MM.1S (cell line): ENCODE data around the gene STK32B.

Experiments used
- DNase-seq: peaks from one replicate; pipeline ENCODE4 v3.0.0-alpha.2; 2015
- H2AFZ ChIP-seq: fragments of 300-600 bp; sonication (generic); 2 replicates; pipeline ENCODE4 v1.6.0; 2016; ENCODE audit warnings: antibody characterized with exemption, low read length
- H3F3A ChIP-seq: fragments of 300-600 bp; sonication (generic); 2 replicates; pipeline ENCODE4 v1.6.1; 2016; ENCODE audit warnings: mild to moderate bottlenecking, antibody characterized with exemption, low read length, moderate library complexity, mixed read lengths; ENCODE audit not compliant: insufficient read depth
- H3K27ac ChIP-seq: fragments of 300-600 bp; sonication (generic); 2 replicates; pipeline ENCODE4 v1.5.1; 2016; ENCODE audit warnings: mild to moderate bottlenecking, low read length
- H3K27me3 ChIP-seq: fragments of 300-600 bp; sonication (generic); replicated peaks from 2 replicates; pipeline ENCODE4 v1.6.0; 2016; ENCODE audit warnings: low read length; ENCODE audit not compliant: insufficient read depth
- H3K36me3 ChIP-seq: fragments of 300-600 bp; sonication (generic); replicated peaks from 2 replicates; pipeline ENCODE4 v1.6.1; 2016; ENCODE audit warnings: mild to moderate bottlenecking, low read length, mixed read lengths; ENCODE audit not compliant: insufficient read depth
- H3K4me1 ChIP-seq: fragments of 300-600 bp; sonication (generic); 2 replicates; pipeline ENCODE4 v1.6.1; 2016; ENCODE audit warnings: low read length, mixed read lengths
- H3K4me2 ChIP-seq: fragments of 300-600 bp; sonication (generic); 2 replicates; pipeline ENCODE4 v1.6.0; 2016; ENCODE audit warnings: low read depth, low read length
- H3K4me3 ChIP-seq: fragments of 300-600 bp; sonication (generic); 2 replicates; pipeline ENCODE4 v1.5.1; 2016; ENCODE audit warnings: low read length, mixed read lengths
- H3K79me2 ChIP-seq: fragments of 300-600 bp; sonication (generic); 2 replicates; pipeline ENCODE4 v1.6.1; 2016; ENCODE audit warnings: mixed run types, low read length, mixed read lengths
- H3K9ac ChIP-seq: fragments of 300-600 bp; sonication (generic); 2 replicates; pipeline ENCODE4 v1.6.1; 2016; ENCODE audit warnings: low read length, mixed read lengths
- H3K9me2 ChIP-seq: fragments of 300-600 bp; sonication (generic); replicated peaks from 2 replicates; pipeline ENCODE4 v1.6.1; 2016; ENCODE audit warnings: mild to moderate bottlenecking, low read length, mixed read lengths; ENCODE audit not compliant: insufficient read depth
- H3K9me3 ChIP-seq: fragments of 300-600 bp; sonication (generic); replicated peaks from 2 replicates; pipeline ENCODE4 v1.6.1; 2016; ENCODE audit warnings: mild to moderate bottlenecking, low read length, mixed read lengths; ENCODE audit not compliant: insufficient read depth
- H4K20me1 ChIP-seq: fragments of 300-600 bp; sonication (generic); 2 replicates; pipeline ENCODE4 v1.6.1; 2016; ENCODE audit warnings: mild to moderate bottlenecking, low read length, moderate library complexity, mixed read lengths; ENCODE audit not compliant: insufficient read depth
- CTCF ChIP-seq: fragments of 300-600 bp; sonication (generic); IDR thresholded peaks from 2 replicates; pipeline ENCODE4 v1.5.1; 2016; ENCODE audit warnings: antibody characterized with exemption, low read length, mixed read lengths
- EZH2 ChIP-seq: fragments of 300-600 bp; sonication (generic); optimal IDR thresholded peaks from 2 replicates; pipeline ENCODE3; 2017; ENCODE audit warnings: low read depth, mild to moderate bottlenecking, antibody characterized with exemption, low read length, mixed read lengths
- EZH2phosphoT487 ChIP-seq: fragments of 300-600 bp; sonication (generic); IDR thresholded peaks from 2 replicates; pipeline ENCODE4 v1.6.1; 2018; ENCODE audit warnings: antibody characterized with exemption, low read length

The STK32B gene

GRCh38 chr4:5510504-5510903, 459.2 kb downstream of the STK32B start:
- Histone ChIP-seq H3K9me3 (no peaks in the 10 kb centered on the region), H4K20me1 (no peaks in the 10 kb centered on the region), H3F3A (no peaks in the 10 kb centered on the region), H3K36me3 (no peaks in the 10 kb centered on the region), H3K4me2 (no peak overlapping the region), H3K27ac (no peak overlapping the region), H3K27me3 (no peaks in the 10 kb centered on the region), H3K9ac (no peak overlapping the region), H3K9me2 (no peaks in the 10 kb centered on the region), H3K79me2 (no peaks in the 10 kb centered on the region), H2AFZ (no peak overlapping the region), H3K4me1 (no peaks in the 10 kb centered on the region), H3K4me3 (no peak overlapping the region)
- no peak for TF ChIP-seq CTCF
- no peak for TF ChIP-seq EZH2phosphoT487
- no peak for TF ChIP-seq EZH2
- DNase-seq = no peak

DNA sequence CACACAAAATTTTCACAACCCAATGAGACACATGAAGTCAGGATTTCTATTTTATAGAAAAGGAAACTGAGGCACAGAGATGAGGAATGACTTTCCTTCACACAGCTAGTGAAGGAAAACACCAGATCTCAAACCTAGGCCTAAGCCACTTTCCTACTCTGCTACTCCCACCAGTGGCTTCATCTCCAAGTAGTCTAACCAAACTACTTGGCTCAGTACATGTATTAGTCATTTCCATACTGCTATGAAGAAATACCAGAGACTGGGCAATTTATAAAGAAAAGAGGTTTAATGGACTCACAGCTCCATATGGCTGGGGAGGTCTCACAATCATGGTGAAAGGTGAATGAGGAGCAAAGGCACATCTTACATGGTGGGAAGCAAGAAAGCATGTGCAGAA, 460.5 kb downstream of the STK32B start:
- Histone ChIP-seq H3K36me3 (no peaks in the 10 kb centered on the region), H3K9me3 (no peaks in the 10 kb centered on the region), H3K4me1 (no peaks in the 10 kb centered on the region), H3K27ac (no peak overlapping the region), H3K27me3 (no peaks in the 10 kb centered on the region), H3K9me2 (no peaks in the 10 kb centered on the region), H2AFZ (no peak overlapping the region), H3F3A (no peaks in the 10 kb centered on the region), H3K4me3 (no peak overlapping the region), H3K79me2 (no peaks in the 10 kb centered on the region), H4K20me1 (no peaks in the 10 kb centered on the region), H3K4me2 (no peak overlapping the region), H3K9ac (no peak overlapping the region)
- DNase-seq = no peak
- no peak for TF ChIP-seq EZH2phosphoT487
- no peak for TF ChIP-seq CTCF
- TF ChIP-seq EZH2 = no peak

DNA sequence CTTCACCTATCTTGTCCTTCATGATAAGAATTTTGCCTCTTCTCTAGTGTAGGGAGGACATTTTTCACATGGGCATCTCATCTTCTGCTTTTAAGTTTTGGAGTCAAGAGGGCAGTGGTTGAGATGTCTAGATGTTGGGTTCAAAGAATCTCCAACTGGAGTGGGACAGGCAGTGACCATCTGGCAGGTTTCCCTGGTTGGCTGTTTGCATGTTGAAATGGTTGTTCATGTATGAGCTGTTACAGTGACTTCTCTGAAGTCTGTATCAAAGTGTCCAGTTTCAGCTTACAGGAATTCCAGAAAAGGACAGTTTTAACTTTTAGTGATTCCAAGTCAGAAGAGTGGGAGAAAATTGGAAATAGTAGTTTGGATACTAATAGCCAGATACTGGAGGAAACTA, 464.4 kb downstream of the STK32B start:
- TF ChIP-seq EZH2 (no peak), CTCF (no peak), EZH2phosphoT487 (no peak)
- Histone ChIP-seq H3K4me3 (no peak overlapping the region), H3K9ac (no peak overlapping the region), H3K4me1 (no peaks in the 10 kb centered on the region), H3K9me2 (no peaks in the 10 kb centered on the region), H3K79me2 (no peaks in the 10 kb centered on the region), H3K36me3 (no peaks in the 10 kb centered on the region), H3K4me2 (no peak overlapping the region), H3K27me3 (no peaks in the 10 kb centered on the region), H2AFZ (no peak overlapping the region), H3F3A (no peaks in the 10 kb centered on the region), H3K27ac (no peak overlapping the region), H4K20me1 (no peaks in the 10 kb centered on the region), H3K9me3 (no peaks in the 10 kb centered on the region)
- DNase-seq = no peak

GRCh38 chr4:5517372-5517771, 466.1 kb downstream of the STK32B start:
- Histone ChIP-seq H3K9ac (no peak overlapping the region), H3F3A (no peaks in the 10 kb centered on the region), H3K27me3 (no peaks in the 10 kb centered on the region), H3K4me2 (no peak overlapping the region), H3K36me3 (no peaks in the 10 kb centered on the region), H2AFZ (no peak overlapping the region), H3K4me3 (no peak overlapping the region), H4K20me1 (no peaks in the 10 kb centered on the region), H3K79me2 (no peaks in the 10 kb centered on the region), H3K4me1 (no peaks in the 10 kb centered on the region), H3K27ac (no peak overlapping the region), H3K9me3 (no peaks in the 10 kb centered on the region), H3K9me2 (no peaks in the 10 kb centered on the region)
- TF ChIP-seq EZH2 (no peak), CTCF (no peak), EZH2phosphoT487 (no peak)
- no peak for DNase-seq
